B cell (primary cell): ENCODE results near the gene OR4D6. TPM values are rescaled to one million over a fixed set of nuclear protein-coding genes. Genes with fewer than 3 reads are reported as not detected.
A peak's percentile ranks its signal among the peaks of the same experiment; 100 is the strongest.

Source experiments
- ATAC-seq: fragments of 200-7000 bp; cut with Tn5 transposase; one replicate; pipeline ENCODE4 v1.10.0; 2021; ENCODE audit warnings: low read depth, mild to moderate bottlenecking, moderate number of reproducible peaks, moderate library complexity
- CTCF ChIA-PET: fragments of 350-600 bp; sonication (Branson Sonifier 250); formaldehyde crosslinking; loops from one replicate; lab custom pipeline; 2021; ENCODE audit warnings: antibody characterized with exemption, inconsistent platforms; lab: Charles Lee
- POLR2A ChIA-PET: fragments of 350-600 bp; sonication (Branson Sonifier 250); formaldehyde crosslinking; loops from one replicate; lab custom pipeline; 2021; ENCODE audit warnings: antibody characterized with exemption; lab: Charles Lee
- DNase-seq: peaks from one replicate; pipeline ENCODE4 v3.0.0; 2013
- H2AFZ ChIP-seq: 2 replicates; pipeline ENCODE4 v1.6.1; 2012; ENCODE audit warnings: mild to moderate bottlenecking, low read depth, low read length; ENCODE audit not compliant: insufficient read depth, poor library complexity, severe bottlenecking
- H3K27ac ChIP-seq, 2 donors: 1 replicate in 1 of 2; 2 replicates in 1 of 2; pipeline ENCODE4 v1.5.1; 2012 to 2013; ENCODE audit warnings: low read length in 2 of 2, mild to moderate bottlenecking in 2 of 2, moderate library complexity in 1 of 2
- H3K27me3 ChIP-seq, 4 experiments: fragments of 200-600 bp in 1 of 4; sonication (generic) in 1 of 4; replicated peaks in 1 of 4; 1 replicate in 2 of 4; 2 replicates in 2 of 4; pipeline versions ENCODE4 v1.6.1 to v1.7.0; 2013 to 2016; ENCODE audit warnings: low read length in 3 of 4, mild to moderate bottlenecking in 2 of 4, mixed read lengths in 1 of 4, moderate library complexity in 1 of 4; ENCODE audit not compliant: insufficient read depth in 4 of 4, control insufficient read depth in 3 of 4; ENCODE audit errors: control extremely low read depth in 1 of 4
- H3K36me3 ChIP-seq, 2 experiments: replicated peaks in 1 of 2; 1 replicate in 1 of 2; 2 replicates in 1 of 2; pipeline versions ENCODE4 v1.6.1 to v1.7.1; 2013; ENCODE audit warnings: low read length in 1 of 2; ENCODE audit not compliant: insufficient read depth in 2 of 2, control insufficient read depth in 1 of 2; ENCODE audit errors: control extremely low read depth in 1 of 2, extremely low read depth in 1 of 2
- H3K4me1 ChIP-seq, 2 donors: fragments of 200-600 bp in 1 of 2; sonication (generic) in 1 of 2; 1 replicate in 1 of 2; 2 replicates in 1 of 2; pipeline versions ENCODE4 v1.5.1 to v1.6.1; 2013 to 2017; ENCODE audit warnings: low read length in 2 of 2; ENCODE audit not compliant: control insufficient read depth in 2 of 2, insufficient read depth in 2 of 2
- H3K4me2 ChIP-seq: replicated peaks from 2 replicates; pipeline ENCODE3; 2012; ENCODE audit warnings: mild to moderate bottlenecking, low read depth, low read length; ENCODE audit not compliant: poor library complexity, severe bottlenecking
- H3K4me3 ChIP-seq, 5 experiments: fragments of 200-600 bp in 1 of 5; sonication (generic) in 1 of 5; 1 replicate in 3 of 5; 2 replicates in 2 of 5; pipeline versions ENCODE4 v1.5.1 to v1.7.0; 2011 to 2016; ENCODE audit warnings: low read length in 4 of 5, mild to moderate bottlenecking in 4 of 5, low read depth in 2 of 5, control low read depth in 1 of 5, moderate library complexity in 1 of 5; ENCODE audit not compliant: insufficient read depth in 1 of 5; ENCODE audit errors: control extremely low read depth in 1 of 5, extremely low read depth in 1 of 5
- H3K79me2 ChIP-seq: fragments of 200-600 bp; sonication (generic); one replicate; pipeline ENCODE4 v1.6.0; 2016; ENCODE audit warnings: low read length; ENCODE audit not compliant: control insufficient read depth, insufficient read depth
- H3K9ac ChIP-seq: fragments of 200-600 bp; sonication (generic); 2 replicates; pipeline ENCODE4 v1.6.1; 2017; ENCODE audit warnings: mild to moderate bottlenecking, low read length, moderate library complexity
- H3K9me3 ChIP-seq, 3 donors: one replicate each; pipeline versions ENCODE4 v1.6.1 to v1.7.1; 2013; ENCODE audit warnings: low read length in 2 of 3; ENCODE audit not compliant: control insufficient read depth in 2 of 3, insufficient read depth in 1 of 3; ENCODE audit errors: control extremely low read depth in 1 of 3
- H4K20me1 ChIP-seq: 2 replicates; pipeline ENCODE4 v1.6.0; 2012; ENCODE audit warnings: mild to moderate bottlenecking, low read length; ENCODE audit not compliant: insufficient read depth, control insufficient read depth, poor library complexity, severe bottlenecking
- H3K27ac Mint-ChIP-seq: one replicate; pipeline ENCODE4 v1.8.0; 2021; ENCODE audit warnings: mixed read lengths
- H3K27me3 Mint-ChIP-seq: one replicate; pipeline ENCODE4 v1.8.0; 2021; ENCODE audit warnings: mixed read lengths
- H3K4me1 Mint-ChIP-seq: one replicate; pipeline ENCODE4 v1.8.0; 2021; ENCODE audit warnings: mixed read lengths
- H3K4me3 Mint-ChIP-seq: one replicate; pipeline ENCODE4 v1.8.0; 2021; ENCODE audit warnings: mixed read lengths
- H3K9me3 Mint-ChIP-seq: one replicate; pipeline ENCODE4 v1.8.0; 2022; ENCODE audit warnings: mixed read lengths; ENCODE audit not compliant: insufficient read depth
- EZH2 ChIP-seq: IDR thresholded peaks from 2 replicates; pipeline ENCODE4 v1.6.1; 2012; ENCODE audit warnings: borderline replicate concordance, low read depth, mild to moderate bottlenecking, moderate library complexity, low read length; ENCODE audit not compliant: insufficient read depth, poor library complexity, severe bottlenecking
- WGBS: methylation state at CpG from one replicate; pipeline ENCODE4 v1.1.5; 2013; ENCODE audit warnings: missing lambda C conversion rate; ENCODE audit not compliant: insufficient coverage; 5-methylcytosine and 5-hydroxymethylcytosine counted together
- intact Hi-C: fragments of 100-400 bp; cut with micrococcal nuclease; formaldehyde crosslinking; loops from one replicate; pipeline ENCODE4 v1.10.0; 2022
- polyA plus RNA-seq: library from polyadenylated mRNA; depleted of rRNA; stranded (reverse); fragments of >200 nt; gene quantifications from 2 replicates; pipeline ENCODE4 v1.2.3, GENCODE V29; 2012
- total RNA-seq, 2 donors: library from RNA; stranded (reverse); fragments of 120-200 nt in 1 of 2; gene quantifications; 1 replicate in 1 of 2; 2 replicates in 1 of 2; pipeline versions ENCODE4 v1.2.3 to v1.2.4, GENCODE V29; 2013 to 2022
- TF ChIP-seq, protein P1 (sequence below): fragments of 200-600 bp; IDR thresholded peaks from one replicate; pipeline ENCODE4 v1.8.0; 2022; ENCODE audit warnings: antibody characterized with exemption, mild to moderate bottlenecking

The OR4D6 gene
- total and polyA plus RNA-seq, 2 donors (not counting 1 experiment from before 2014, with no cell fraction given), result not detected

DNA sequence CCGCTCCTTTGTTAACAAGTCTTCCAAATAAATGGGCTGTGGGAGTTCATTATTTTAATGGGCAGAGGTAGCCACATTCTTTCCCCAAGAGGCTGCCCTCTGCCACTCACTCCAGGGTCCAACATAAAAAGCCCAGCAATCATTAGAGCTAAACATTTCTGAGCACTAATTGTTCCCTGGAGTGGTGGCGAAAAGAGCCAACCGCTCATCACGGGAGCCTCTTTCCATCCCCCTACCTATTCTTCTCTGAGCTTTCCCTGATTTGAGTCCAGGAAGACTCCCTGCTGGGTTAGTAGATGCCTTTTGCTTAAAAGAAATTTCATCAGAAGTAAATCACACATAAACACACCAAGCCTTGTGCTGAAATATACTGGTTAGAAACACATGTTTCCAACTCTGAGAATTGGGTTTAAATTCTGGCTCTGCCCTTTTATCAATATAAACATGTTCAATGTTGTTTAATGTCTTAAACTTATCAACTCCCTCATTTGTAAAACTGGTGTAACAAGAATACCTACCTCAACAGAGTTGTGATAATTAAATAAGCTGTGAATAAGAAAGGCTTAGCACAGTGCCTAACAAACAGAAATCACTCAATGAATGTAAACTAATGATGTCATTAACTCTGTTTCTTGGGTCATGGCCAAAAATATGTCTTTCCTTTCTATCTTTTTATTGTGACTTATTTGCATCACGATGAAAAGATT lies 30.2 kb upstream of the OR4D6 start, which contains the start of gene OR5A2:
Gene OR5A2 (minus strand): TSS at position 53 of the 707 bp plus-strand sequence. CDS start 3,460 bp downstream, outside the sequence.
- H3K4me3 Mint-ChIP-seq, result no peak within 1 kb of the TSS
- Histone ChIP-seq H3K4me3 (no peak within 1 kb of the TSS), H3K4me2 (no peak within 1 kb of the TSS), H3K79me2 (no peaks in the 10 kb centered on the region), H3K4me1 (peaks cover 0 to 8% of the 10 kb centered on the region in 2 donors), H3K27me3 (no peaks in the 10 kb centered on the region), H3K9me3 (no peaks in the 10 kb centered on the region), H3K9ac (no peak within 1 kb of the TSS), H3K27ac (no peak within 1 kb of the TSS), H4K20me1 (no peaks in the 10 kb centered on the region), H3K36me3 (no peaks in the 10 kb centered on the region), H2AFZ (no peak within 1 kb of the TSS)
- TF ChIP-seq, protein P1, sequence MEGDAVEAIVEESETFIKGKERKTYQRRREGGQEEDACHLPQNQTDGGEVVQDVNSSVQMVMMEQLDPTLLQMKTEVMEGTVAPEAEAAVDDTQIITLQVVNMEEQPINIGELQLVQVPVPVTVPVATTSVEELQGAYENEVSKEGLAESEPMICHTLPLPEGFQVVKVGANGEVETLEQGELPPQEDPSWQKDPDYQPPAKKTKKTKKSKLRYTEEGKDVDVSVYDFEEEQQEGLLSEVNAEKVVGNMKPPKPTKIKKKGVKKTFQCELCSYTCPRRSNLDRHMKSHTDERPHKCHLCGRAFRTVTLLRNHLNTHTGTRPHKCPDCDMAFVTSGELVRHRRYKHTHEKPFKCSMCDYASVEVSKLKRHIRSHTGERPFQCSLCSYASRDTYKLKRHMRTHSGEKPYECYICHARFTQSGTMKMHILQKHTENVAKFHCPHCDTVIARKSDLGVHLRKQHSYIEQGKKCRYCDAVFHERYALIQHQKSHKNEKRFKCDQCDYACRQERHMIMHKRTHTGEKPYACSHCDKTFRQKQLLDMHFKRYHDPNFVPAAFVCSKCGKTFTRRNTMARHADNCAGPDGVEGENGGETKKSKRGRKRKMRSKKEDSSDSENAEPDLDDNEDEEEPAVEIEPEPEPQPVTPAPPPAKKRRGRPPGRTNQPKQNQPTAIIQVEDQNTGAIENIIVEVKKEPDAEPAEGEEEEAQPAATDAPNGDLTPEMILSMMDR, result no peak
- no peak for TF ChIP-seq EZH2
- CTCF ChIA-PET, result interaction anchor here (0.7 to 11.4 kb wide), 4 partner anchors 13 to 268 kb away, joined by 3 to 141 read pairs (median 6); partner anchors contain the start of gene DTX4
- ATAC-seq, result no peak
- WGBS, result no CpG with 5 or more reads among the region's 5 CpGs
- H3K9me3 Mint-ChIP-seq, result no peaks in the 10 kb centered on the region
- peaks cover 9% of the 10 kb centered on the region for H3K4me1 Mint-ChIP-seq
- peaks cover 5% of the 10 kb centered on the region for H3K27me3 Mint-ChIP-seq
- peak within 1 kb of the TSS; percentile 12 for H3K27ac Mint-ChIP-seq
- POLR2A ChIA-PET, result no interaction called here
- no peak for DNase-seq
- intact Hi-C loops, result no loop called here

GRCh38 chr11:59427068-59427382 lies 29.7 kb upstream of the OR4D6 start:
- peaks cover 0 to 8% of the 10 kb centered on the region in 2 donors for H3K4me1 ChIP-seq
- H3K27ac ChIP-seq, result no peak overlapping the region
- CTCF ChIA-PET, result interaction anchor here (1.4 to 11.4 kb wide), 3 partner anchors 13 to 255 kb away, joined by 5 to 141 read pairs (median 6); partner anchors contain the start of gene DTX4
- DNase-seq (no peak), ATAC-seq (no peak)
- POLR2A ChIA-PET, result no interaction called here
- H3K9me3 ChIP-seq, result no peaks in the 10 kb centered on the region
- no peak overlapping the region for H3K4me3 ChIP-seq
- no peak overlapping the region for H3K4me2 ChIP-seq
- Mint-ChIP-seq H3K9me3 (no peaks in the 10 kb centered on the region), H3K4me3 (no peak overlapping the region), H3K27me3 (peaks cover 10% of the 10 kb centered on the region), H3K4me1 (peaks cover 9% of the 10 kb centered on the region), H3K27ac (no peak overlapping the region)
- H3K9ac ChIP-seq, result no peak overlapping the region
- H3K27me3 ChIP-seq, result no peaks in the 10 kb centered on the region
- TF ChIP-seq, protein P1, result no peak
- no peak for TF ChIP-seq EZH2
- intact Hi-C loops, result no loop called here
- no peaks in the 10 kb centered on the region for H4K20me1 ChIP-seq
- no peak overlapping the region for H2AFZ ChIP-seq
- no peaks in the 10 kb centered on the region for H3K36me3 ChIP-seq
- H3K79me2 ChIP-seq, result no peaks in the 10 kb centered on the region
